OCI-LY7 (cell line): ENCODE measurements around the gene CACNB1.

Source experiments
- EZH2phosphoT487 ChIP-seq: fragments of 200-600 bp; sonication (generic); IDR thresholded peaks from 2 replicates; pipeline ENCODE4 v1.6.1; 2018; ENCODE audit warnings: low read depth, borderline replicate concordance, mild to moderate bottlenecking, mixed run types, antibody characterized with exemption, low read length, moderate library complexity, mixed read lengths
- TF ChIP-seq, protein P1 (sequence below): fragments of 200-600 bp; sonication (generic); conservative IDR thresholded peaks from 2 replicates; pipeline ENCODE4 v1.5.1; 2014; ENCODE audit warnings: mild to moderate bottlenecking, antibody characterized with exemption, low read length, moderate library complexity, mixed read lengths

DNA sequence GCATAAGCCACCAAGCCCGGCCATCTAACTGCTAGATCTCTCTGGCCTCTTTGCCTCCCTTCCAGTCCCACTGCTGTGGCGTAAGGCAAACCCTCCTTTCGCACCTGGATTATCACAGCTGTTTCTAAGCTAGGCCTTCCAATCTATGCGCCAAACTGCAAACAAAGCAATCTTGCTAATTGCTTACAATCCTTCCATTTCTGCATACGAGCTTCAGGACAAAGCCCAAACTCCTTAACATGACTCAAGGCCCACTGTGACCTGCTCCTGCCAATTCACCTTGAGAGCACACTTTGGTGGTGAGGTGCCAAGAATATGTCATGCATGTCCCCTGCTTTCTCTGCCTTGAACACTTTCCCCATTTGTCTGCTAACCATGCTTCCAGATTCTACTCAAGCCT is 25.5 kb downstream of the CACNB1 start:
- TF ChIP-seq, protein P1, sequence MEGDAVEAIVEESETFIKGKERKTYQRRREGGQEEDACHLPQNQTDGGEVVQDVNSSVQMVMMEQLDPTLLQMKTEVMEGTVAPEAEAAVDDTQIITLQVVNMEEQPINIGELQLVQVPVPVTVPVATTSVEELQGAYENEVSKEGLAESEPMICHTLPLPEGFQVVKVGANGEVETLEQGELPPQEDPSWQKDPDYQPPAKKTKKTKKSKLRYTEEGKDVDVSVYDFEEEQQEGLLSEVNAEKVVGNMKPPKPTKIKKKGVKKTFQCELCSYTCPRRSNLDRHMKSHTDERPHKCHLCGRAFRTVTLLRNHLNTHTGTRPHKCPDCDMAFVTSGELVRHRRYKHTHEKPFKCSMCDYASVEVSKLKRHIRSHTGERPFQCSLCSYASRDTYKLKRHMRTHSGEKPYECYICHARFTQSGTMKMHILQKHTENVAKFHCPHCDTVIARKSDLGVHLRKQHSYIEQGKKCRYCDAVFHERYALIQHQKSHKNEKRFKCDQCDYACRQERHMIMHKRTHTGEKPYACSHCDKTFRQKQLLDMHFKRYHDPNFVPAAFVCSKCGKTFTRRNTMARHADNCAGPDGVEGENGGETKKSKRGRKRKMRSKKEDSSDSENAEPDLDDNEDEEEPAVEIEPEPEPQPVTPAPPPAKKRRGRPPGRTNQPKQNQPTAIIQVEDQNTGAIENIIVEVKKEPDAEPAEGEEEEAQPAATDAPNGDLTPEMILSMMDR = no peak
- no peak for TF ChIP-seq EZH2phosphoT487
